GM19035 (cell line): ENCODE results near the gene FOXN3.

Source experiments
- ATAC-seq: cut with Tn5 transposase; IDR thresholded peaks from one replicate; pipeline ENCODE4 v1.9.1; 2021; ENCODE audit not compliant: unreplicated experiment

FOXN3 gene

GRCh38 chr14:89384636-89385035 lies 32.4 kb downstream of the FOXN3 start:
- no peak for ATAC-seq

DNA sequence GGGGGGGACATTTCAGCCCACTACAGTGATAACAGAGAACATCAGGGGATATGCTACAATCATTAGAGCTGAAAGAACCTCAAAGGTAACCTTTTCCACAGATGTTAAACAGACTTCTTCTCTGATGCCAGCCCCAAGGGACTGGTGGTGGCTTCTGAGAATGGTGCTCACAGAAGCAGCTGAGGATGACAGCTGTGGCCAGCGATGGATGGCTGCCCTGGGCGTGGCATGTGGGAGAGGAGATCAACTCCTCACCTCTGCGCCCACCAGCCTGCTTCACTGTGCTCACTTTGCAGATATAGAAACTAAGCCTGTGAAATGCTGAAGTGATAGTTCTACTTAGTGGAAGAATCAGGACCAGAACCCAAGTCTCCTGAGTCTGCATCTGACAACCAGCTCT lies 33.0 kb downstream of the FOXN3 start:
- peak; percentile 82 for ATAC-seq

GRCh38 chr14:89382901-89383845 lies 33.9 kb downstream of the FOXN3 start:
- ATAC-seq, result no peak

DNA sequence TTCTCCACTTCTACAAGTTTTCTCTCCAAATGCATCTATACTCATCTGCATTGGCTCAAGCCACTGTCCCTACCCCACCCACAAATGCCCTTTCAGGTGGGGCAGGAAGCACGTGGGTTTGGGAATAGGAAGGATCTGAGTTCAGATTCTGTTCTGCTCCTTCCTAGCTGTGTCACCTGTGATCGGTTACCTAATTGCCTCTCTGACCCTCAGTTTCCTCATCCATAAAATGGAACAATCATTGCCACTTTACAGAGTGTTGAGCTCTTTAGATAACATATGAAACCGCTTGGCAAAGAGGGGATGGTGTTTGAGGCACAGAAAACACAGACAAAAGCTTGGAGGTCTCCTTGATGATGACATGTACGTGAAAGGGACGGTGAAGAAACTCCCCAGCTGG lies 34.5 kb downstream of the FOXN3 start:
- no peak for ATAC-seq

GRCh38 chr14:89379891-89380820 lies 36.9 kb downstream of the FOXN3 start:
- ATAC-seq, result no peak

DNA sequence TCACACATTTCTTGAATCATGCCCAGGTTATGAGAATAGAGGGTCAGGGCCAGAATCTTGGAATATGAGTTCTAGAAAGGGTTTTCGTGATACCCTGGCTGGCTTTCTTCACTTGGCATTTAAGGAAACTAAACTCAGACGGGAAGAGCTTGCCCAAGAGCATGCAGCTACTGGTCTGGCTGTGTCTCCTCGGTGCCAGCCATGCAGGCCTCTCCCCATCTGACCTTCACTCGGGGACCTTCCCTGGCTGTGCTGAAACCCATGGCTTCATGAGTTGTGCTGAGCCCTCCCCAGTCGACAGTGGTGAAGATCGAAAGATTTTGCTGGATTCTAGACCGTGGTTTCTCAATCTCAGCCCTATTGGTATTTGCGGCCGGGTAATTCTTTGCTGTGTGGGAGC lies 38.0 kb downstream of the FOXN3 start:
- no peak for ATAC-seq

DNA sequence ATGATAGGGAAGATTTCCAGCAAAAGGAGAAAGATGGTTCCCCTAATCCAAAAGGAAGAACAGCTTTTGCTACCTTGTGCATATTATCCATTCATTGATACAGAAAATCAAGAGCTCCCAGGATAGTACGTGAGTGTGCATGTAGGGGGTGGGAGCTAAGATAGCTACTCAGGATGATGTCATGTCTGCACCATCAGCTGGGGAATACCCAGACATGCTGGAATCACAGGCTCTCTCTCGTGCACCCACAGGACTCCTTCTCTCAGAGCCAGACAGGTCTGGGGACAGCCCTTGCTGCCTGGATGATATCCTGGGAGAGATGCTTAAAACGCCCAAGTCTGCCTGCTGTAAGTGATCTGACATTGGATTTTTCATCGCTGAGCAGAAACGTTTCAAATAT lies 38.9 kb downstream of the FOXN3 start:
- ATAC-seq, result peak; percentile 68

DNA sequence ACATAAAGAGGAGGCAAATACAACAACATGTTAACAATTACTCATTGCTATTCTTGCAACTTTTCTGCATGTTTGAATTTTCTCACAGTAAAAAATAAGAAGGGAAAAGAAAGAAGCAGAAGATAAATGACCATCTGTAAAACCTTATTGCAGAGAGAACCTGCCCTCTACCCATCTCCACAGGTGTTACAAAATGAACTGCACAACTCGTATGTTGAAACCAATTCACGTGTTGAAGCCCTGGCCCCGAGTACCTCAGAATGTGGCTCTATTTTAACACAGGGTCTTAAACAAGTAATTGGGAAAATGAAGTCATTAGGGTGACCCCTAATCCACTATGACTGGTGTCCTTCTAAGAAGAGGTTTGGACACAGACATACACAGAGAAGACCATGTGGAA lies 39.5 kb downstream of the FOXN3 start:
- ATAC-seq, result no peak

- no peak for ATAC-seq
Observed at GRCh38 chr14:89374908-89375307, 42.1 kb downstream of the FOXN3 start.

- no peak for ATAC-seq
Observed at GRCh38 chr14:89373185-89373584, 43.8 kb downstream of the FOXN3 start.

GRCh38 chr14:89372512-89372883 lies 44.5 kb downstream of the FOXN3 start:
- ATAC-seq, result no peak

DNA sequence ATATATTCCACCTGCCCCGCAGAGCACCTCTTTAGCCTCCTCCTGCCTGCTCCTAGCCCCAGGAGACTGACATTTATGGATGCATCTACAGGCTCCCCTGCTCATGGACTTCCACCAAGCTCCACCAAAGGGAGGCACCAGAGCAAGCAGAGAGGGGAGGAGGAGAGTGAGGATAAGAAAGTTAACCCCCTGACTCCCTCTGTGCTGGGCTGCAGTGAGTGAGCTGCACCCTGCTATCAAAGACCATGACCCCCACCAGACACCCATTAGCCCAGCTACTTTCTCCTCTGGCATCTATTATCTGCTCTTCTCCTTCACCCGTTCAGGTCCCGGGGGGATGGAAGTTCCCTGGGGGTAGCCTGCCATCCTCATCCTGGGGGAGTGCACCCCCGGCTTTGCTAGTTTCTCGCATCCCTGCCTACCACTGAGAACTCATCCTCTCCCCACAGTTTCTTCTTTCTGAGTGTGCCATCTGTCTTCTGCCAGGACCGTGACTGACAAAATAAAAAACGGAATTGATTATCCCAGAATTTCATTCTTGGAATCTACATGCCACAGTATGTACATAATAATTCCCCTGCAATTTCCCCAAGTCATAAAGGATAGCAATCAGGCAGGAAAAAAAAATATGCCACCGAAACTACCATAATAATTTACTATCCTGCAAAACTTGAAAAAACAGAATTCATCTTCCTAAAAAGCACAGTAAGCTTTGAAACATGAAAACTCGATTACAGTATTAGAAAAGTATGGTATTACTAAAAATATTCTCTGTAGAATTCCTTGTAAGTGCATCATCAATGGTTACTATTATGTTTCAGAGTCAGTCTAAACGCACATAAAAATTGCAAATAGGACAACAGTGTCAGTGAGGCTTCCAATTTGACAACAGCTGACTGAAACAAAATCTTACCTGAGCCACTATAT lies 45.2 kb downstream of the FOXN3 start:
- no peak for ATAC-seq

DNA sequence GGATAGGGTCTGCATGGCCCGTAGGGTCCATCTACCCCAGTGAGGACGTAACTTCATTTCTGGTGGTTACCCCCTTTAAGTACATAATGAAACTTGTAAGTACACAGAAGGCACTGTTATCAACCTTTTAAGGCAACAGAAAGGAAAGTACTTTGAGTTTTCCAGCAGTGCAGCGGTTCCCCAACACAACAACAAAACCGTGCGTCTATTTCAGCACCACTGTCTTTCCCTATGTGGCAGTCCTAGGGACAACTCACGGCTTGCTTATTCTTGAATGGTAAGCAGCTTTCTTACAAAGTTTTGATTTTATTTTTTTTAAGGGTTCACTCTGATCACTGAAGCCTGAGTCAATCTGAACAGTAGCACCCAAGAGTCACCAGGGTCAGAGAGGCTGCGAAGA lies 46.3 kb downstream of the FOXN3 start:
- no peak for ATAC-seq

DNA sequence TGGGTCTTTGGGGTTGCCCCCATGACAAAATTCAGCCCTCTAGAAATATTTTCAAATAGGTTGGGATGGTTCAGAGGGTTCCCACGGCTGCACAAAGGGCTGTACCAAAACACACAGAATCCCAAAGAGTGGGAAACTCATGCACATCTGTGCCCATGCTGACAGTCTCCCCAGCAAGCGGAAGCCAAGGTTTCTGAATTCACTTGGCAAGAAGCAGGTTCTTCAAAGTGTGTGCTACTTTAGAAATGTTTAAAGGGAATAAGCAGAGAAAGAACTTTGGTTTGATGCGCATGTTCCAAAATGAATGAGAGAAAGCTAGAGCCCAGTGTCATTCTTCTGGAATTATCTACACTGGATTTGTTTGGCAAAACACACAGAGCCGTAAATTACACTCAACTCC lies 46.7 kb downstream of the FOXN3 start:
- ATAC-seq, result no peak

DNA sequence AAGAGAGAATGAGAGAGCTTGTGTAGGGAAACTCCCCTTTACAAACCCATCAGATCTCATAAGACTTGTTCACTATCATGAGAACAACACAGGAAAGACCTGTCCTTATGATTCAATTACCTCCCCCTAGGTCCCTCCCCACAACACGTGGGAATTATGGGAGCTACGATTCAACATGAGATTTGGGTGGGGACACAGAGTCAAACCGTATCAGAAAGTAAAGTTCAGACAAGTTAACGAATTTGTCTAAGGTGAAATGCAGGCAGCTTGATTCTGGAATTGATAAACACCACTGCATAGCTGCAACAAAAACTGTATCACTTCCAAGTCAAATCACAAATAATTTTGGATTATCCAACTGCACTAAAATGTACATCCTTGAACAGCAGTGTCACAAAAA lies 47.4 kb downstream of the FOXN3 start:
- ATAC-seq, result no peak

DNA sequence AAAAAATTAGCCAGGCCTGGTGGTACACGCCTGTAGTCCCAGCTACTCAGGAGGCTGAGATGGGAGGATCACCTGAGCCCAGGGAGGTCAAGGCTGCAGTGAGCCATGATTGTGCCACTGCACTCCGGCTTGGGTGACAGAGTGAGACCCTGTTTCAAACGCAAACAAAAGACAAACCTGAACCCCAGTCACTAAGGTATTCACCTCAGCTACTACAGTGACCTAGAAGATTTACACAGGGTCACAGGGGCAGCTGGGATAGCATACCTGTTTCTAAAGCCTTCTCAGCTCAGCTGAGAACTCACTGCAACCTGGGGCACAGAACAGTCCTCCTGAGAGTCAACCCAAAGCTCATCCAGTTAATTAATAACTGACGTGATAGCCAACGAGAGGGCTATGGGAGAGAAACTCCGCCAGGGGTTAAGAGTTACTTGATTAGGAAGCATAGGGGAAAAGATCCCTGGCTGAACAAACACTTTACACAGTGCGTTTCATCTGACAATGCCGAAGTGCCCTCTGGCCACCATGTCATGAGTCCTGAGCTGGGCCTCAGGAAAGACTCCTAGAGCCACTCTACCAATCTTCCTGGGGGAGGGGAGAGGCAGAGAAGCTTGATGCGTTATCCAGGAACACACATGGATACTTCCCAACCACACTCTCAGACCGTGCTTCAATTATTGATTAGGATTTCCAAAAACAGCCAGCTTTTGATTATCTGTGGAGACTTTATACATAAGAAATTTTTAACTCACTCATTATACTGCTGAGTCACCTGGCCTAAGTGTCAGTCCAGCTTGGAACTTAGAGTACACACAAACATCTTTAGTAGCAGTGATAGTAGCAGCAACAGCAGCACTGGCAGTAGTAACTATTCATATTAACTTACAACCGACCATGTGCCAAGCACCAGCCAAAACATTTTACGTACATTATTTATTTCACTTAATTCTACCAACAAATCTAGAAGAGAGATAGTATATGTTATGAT lies 48.2 kb downstream of the FOXN3 start:
- ATAC-seq, result no peak

- ATAC-seq, result no peak
Observed at GRCh38 chr14:89367779-89368120, 49.3 kb downstream of the FOXN3 start.

DNA sequence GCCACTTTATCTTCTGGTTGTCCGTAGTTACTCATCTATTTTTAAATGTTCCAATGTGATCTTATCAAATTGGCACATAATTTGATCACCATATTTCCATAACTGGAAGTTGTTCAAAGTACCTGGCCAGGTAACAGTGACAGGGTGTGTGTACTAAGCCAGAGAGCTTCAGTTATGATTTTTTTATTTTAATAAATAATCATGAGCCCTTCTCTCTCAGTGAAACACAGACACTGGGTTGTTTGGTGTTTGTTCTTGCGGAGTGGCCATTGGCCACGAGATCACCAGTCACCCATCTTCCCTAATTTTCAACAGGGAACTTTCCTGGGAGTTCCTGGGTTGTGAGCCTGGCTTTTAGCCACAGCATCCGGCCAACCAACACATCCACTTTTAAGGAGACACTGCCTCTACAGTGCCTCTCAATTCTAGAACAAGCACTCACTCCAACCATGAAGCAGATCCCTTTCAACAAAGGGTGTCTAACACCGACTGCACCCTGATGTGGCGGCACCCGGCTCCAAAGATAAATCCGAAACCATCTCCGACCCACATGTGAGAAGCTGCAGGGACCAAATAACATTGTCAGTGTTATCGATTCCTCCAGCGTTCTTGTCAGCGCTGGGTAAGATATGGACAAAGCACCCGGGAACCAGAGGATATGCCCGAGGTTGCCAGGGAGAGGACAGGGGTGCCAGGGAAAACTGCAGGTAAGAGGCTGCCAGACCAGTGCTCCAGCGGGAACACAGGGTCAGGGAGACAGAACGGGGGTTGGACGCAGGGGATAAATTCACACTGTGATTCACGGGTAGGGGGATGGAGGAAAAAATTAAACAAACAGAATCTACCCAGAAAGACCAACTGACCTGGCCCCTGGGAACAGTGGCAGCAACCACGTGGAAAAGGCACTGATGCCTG lies 49.9 kb downstream of the FOXN3 start:
- ATAC-seq, result no peak
